Mucosa of descending colon (tissue), 3 donors: ENCODE results near the gene LRRC8D. TPM values are rescaled to one million over a fixed set of nuclear protein-coding genes. Genes with fewer than 3 reads are reported as not detected.

Experiments
- ATAC-seq: fragments of 200-7000 bp; cut with Tn5 transposase; one replicate; pipeline ENCODE4 v1.9.1; 2020; ENCODE audit warnings: mild to moderate bottlenecking, moderate library complexity
- DNase-seq, 3 donors: peaks; one replicate each; pipeline ENCODE4 v3.0.0-alpha.2; 2020
- H3K36me3 ChIP-seq: fragments of 200-600 bp; one replicate; pipeline ENCODE4 v1.8.0; 2021; ENCODE audit warnings: low read depth, mild to moderate bottlenecking
- H3K4me1 ChIP-seq: fragments of 200-600 bp; one replicate; pipeline ENCODE4 v1.8.0; 2021; ENCODE audit warnings: low read depth, mild to moderate bottlenecking
- H3K4me3 ChIP-seq: fragments of 200-600 bp; one replicate; pipeline ENCODE4 v1.8.0; 2021; ENCODE audit warnings: mild to moderate bottlenecking
- H3K9me3 ChIP-seq: fragments of 200-600 bp; one replicate; pipeline ENCODE4 v1.8.0; 2021; ENCODE audit warnings: mild to moderate bottlenecking
- intact Hi-C, 2 donors: fragments of 100-400 bp; cut with DNase I in 1 of 2; cut with micrococcal nuclease in 1 of 2; formaldehyde crosslinking; loops; one replicate each; pipeline versions ENCODE4 v1.11.0 to v1.11.1; 2022; cut with DNase I, micrococcal nuclease
- total RNA-seq, 3 donors: library from RNA; stranded (reverse); fragmentation: NEBNext Ultra II Directional in 2 of 3; extraction: Animal tissue kit (Norgen Biotek cat#: 25700) in 2 of 3; gene quantifications; one replicate each; pipeline versions ENCODE4 v1.2.1 to v1.2.4, GENCODE V29; 2021 to 2023
- TF ChIP-seq, protein P1 (sequence below): fragments of 200-600 bp; IDR thresholded peaks from one replicate; pipeline ENCODE4 v1.8.0; 2022; ENCODE audit warnings: antibody characterized with exemption, mild to moderate bottlenecking
- donor health status: DM: no; HTN: no; CAD: no; lungs with moderate emphysema.
- donor health status: DM: no; HTN: no; CAD: no.
- donor health status: DM: no; HTN: yes; CAD: no.

Gene LRRC8D
- total RNA-seq, 3 donors from 2014 or later = 22.8 to 43.3 (median 39.6) TPM

GRCh38 chr1:89809556-89809955, 11.3 kb upstream of the LRRC8D start:
- no peak overlapping the region for H3K4me3 ChIP-seq
- no peaks in the 10 kb centered on the region for H3K36me3 ChIP-seq
- H3K9me3 ChIP-seq = no peaks in the 10 kb centered on the region
- intact Hi-C loops = loop anchor here in 1 of 2 donors (5.0 kb wide), 1 partner anchor 173 kb away; no protein-coding TSS in a partner anchor
- TF ChIP-seq, protein P1, sequence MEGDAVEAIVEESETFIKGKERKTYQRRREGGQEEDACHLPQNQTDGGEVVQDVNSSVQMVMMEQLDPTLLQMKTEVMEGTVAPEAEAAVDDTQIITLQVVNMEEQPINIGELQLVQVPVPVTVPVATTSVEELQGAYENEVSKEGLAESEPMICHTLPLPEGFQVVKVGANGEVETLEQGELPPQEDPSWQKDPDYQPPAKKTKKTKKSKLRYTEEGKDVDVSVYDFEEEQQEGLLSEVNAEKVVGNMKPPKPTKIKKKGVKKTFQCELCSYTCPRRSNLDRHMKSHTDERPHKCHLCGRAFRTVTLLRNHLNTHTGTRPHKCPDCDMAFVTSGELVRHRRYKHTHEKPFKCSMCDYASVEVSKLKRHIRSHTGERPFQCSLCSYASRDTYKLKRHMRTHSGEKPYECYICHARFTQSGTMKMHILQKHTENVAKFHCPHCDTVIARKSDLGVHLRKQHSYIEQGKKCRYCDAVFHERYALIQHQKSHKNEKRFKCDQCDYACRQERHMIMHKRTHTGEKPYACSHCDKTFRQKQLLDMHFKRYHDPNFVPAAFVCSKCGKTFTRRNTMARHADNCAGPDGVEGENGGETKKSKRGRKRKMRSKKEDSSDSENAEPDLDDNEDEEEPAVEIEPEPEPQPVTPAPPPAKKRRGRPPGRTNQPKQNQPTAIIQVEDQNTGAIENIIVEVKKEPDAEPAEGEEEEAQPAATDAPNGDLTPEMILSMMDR = no peak
- DNase-seq = no peak
- no peak for ATAC-seq
- H3K4me1 ChIP-seq = peaks cover 4% of the 10 kb centered on the region

- ATAC-seq = no peak
- intact Hi-C loops = no loop called here
These were observed 10.5 kb upstream of the LRRC8D start for GRCh38 chr1:89810302-89810701.

DNA sequence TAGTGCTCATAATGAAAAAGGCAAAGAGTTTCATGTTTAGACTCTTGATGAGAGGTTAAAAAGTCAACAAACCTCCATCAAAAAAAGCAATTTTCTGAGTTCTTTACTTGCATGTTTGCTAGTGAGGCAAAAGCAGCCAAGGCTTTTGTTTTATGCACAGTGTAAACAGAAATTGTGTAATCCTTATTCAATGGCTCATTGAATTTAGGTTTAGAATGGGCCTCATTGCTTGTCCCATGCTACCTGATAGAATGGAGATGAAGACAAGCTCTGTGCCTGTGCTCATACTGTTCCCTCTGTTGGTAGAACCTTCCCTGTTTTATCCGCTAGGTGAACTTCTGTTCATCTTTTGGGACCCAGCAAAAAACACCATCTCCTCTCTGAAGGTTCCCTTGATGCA, 10.0 kb upstream of the LRRC8D start:
- TF ChIP-seq, protein P1 = no peak
- Histone ChIP-seq H3K9me3 (no peaks in the 10 kb centered on the region), H3K36me3 (no peaks in the 10 kb centered on the region), H3K4me3 (no peak overlapping the region), H3K4me1 (no peaks in the 10 kb centered on the region)
- DNase-seq = no peak
- intact Hi-C loops = no loop called here
- ATAC-seq = no peak

More at GRCh38 chr1:89810302-89810701, 10.5 kb upstream of the LRRC8D start:
- DNase-seq = no peak
- Histone ChIP-seq H3K4me3 (no peak overlapping the region), H3K9me3 (no peaks in the 10 kb centered on the region), H3K36me3 (no peaks in the 10 kb centered on the region), H3K4me1 (no peaks in the 10 kb centered on the region)
- TF ChIP-seq, protein P1 = no peak

- TF ChIP-seq, protein P1 = no peak
- no peaks in the 10 kb centered on the region for H3K4me1 ChIP-seq
- no peak for DNase-seq
- intact Hi-C loops = no loop called here
- H3K36me3 ChIP-seq = no peaks in the 10 kb centered on the region
- H3K4me3 ChIP-seq = no peak overlapping the region
- no peaks in the 10 kb centered on the region for H3K9me3 ChIP-seq
- no peak for ATAC-seq
These were observed 7.8 kb upstream of the LRRC8D start for GRCh38 chr1:89812992-89813391.

DNA sequence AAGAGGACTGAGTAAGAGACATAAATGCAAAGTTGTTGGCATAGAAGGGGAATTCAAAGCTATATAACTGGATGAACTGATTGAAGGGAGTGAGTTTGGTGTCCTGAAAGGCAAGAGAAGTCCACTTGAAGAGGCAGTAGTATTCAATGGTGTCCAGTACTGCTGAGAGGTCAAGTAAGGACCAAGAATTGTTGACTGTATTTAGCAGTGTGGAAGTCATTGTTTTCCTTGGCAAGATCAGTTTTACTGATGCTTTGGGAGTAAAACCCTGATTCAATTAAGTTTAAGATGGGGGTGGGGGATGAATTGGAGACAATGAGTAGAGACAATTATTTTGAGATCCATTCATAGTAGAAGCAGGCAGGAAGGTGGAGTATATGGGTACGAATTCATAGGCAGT, 5.8 kb upstream of the LRRC8D start:
- TF ChIP-seq, protein P1 = no peak
- H3K9me3 ChIP-seq = no peaks in the 10 kb centered on the region
- H3K4me1 ChIP-seq = peaks cover under 1% of the 10 kb centered on the region
- no peak for ATAC-seq
- no peaks in the 10 kb centered on the region for H3K36me3 ChIP-seq
- intact Hi-C loops = no loop called here
- H3K4me3 ChIP-seq = no peak overlapping the region
- no peak for DNase-seq

- intact Hi-C loops = no loop called here
- TF ChIP-seq, protein P1 = no peak
- H3K4me3 ChIP-seq = no peak overlapping the region
- ATAC-seq (peak; percentile 36), DNase-seq (no peak)
- H3K36me3 ChIP-seq = no peaks in the 10 kb centered on the region
- H3K4me1 ChIP-seq = peaks cover 7% of the 10 kb centered on the region
- H3K9me3 ChIP-seq = no peaks in the 10 kb centered on the region
These were observed 5.2 kb upstream of the LRRC8D start for GRCh38 chr1:89815611-89816010.
